CD4-positive, alpha-beta T cell treated with Interferon gamma for 1 hour (primary cell): Measurements from ENCODE around the gene BAG2.

Source experiments
- DNase-seq: peaks from one replicate; pipeline ENCODE4 v3.0.0-alpha.2; 2020

BAG2 gene

DNA sequence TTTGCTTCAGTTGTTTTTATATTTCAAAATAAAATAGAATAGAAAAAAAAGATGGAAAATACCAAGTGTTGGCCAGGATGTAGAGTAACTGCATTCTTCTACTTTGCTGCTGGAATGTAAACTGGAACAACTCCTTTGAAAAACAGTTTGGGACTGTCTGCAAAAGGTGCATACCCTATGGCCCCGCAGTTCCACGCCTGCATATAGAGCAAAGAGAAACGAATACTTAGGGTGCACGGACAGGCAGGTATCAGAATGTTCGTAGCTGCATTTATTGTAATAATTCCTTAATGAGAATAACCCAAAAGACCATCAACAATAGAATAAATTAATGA is 50.6 kb downstream of the BAG2 start:
- DNase-seq: no peak

DNA sequence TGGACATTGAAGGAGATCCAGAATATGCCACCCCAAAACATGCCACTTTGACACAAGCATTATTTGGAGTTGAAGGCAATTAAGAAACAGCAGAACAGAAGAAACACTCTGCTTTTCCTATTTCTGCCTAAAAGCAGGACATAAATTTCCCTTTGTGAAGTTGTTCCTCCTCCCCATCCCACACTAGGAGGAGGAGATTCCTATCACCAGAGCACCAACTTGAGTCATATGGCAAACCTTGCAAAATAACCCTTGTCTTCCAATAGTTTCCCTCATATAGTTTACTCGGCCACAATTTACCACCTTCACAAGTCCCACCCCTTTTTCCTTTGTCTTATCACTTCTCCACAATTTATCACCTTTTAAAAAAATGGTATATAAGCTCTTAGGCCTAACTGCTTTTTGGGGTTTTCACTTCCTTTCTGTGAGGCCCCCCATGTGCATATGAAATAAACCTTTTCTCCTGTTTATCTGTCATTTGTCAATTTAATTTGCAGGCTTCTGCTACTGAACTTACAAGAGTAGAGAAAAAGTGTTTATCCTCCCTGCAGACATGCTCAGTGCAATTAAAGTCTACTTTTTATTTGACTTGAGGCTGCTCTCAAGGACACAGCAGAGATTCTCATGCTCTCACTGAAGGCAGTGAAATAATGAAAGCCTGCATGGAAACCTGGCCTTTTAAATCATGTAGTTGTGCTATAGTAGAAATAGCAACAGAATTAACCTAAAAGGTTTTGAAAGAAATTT is 52.8 kb downstream of the BAG2 start:
- DNase-seq: no peak

DNA sequence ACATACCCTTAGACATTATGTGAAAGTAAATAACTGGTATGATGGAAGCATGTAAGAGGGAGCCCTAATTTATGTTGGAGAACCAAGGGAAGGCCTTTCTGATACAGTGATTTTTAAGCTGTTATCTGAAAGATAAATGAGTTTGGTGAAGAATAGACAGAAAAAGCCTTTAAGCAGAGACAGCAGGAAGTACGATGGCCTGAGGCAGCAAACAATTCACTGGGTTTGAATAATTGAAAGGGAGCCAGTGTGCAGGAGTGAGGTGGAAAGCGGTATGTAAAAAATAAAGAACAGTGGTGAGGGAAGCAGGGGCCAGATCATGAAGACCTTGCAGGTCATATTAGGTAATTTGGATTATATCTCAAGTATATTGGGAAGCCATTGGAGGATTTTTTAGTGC is 54.1 kb downstream of the BAG2 start:
- DNase-seq: no peak
